BLaER1 (cell line): Measurements from ENCODE around the gene PSMA5.
A peak's percentile ranks its signal among the peaks of the same experiment; 100 is the strongest.
"Not testable (repeated sequence)": the region's sequence is repeated elsewhere in the genome, so short reads cannot be mapped to it uniquely, and the experiment has no call there.

Experiments used
- H3K27ac ChIP-seq: shearing (Covaris generic); formaldehyde crosslinking; 2 replicates; pipeline ENCODE4 v1.8.1; 2022
- H3K27me3 ChIP-seq: shearing (Covaris generic); formaldehyde crosslinking; 2 replicates; pipeline ENCODE4 v1.8.1; 2022
- H3K36me3 ChIP-seq: shearing (Covaris generic); formaldehyde crosslinking; 2 replicates; pipeline ENCODE4 v1.8.1; 2022
- H3K4me1 ChIP-seq: shearing (Covaris generic); formaldehyde crosslinking; 2 replicates; pipeline ENCODE4 v1.8.1; 2022
- H3K4me2 ChIP-seq: shearing (Covaris generic); formaldehyde crosslinking; 2 replicates; pipeline ENCODE4 v1.8.1; 2022
- H3K4me3 ChIP-seq: shearing (Covaris generic); formaldehyde crosslinking; 2 replicates; pipeline ENCODE4 v1.8.1; 2022
- H3K9ac ChIP-seq: shearing (Covaris generic); formaldehyde crosslinking; 2 replicates; pipeline ENCODE4 v1.8.1; 2022
- H3K9me3 ChIP-seq: shearing (Covaris generic); formaldehyde crosslinking; 2 replicates; pipeline ENCODE4 v1.8.1; 2022
- H4K20me1 ChIP-seq: shearing (Covaris generic); formaldehyde crosslinking; 2 replicates; pipeline ENCODE4 v1.8.1; 2022
- Cebpa-rat ChIP-seq: shearing (Covaris generic); IDR thresholded peaks from 2 replicates; pipeline ENCODE4 v1.8.1; 2022

The PSMA5 gene

DNA sequence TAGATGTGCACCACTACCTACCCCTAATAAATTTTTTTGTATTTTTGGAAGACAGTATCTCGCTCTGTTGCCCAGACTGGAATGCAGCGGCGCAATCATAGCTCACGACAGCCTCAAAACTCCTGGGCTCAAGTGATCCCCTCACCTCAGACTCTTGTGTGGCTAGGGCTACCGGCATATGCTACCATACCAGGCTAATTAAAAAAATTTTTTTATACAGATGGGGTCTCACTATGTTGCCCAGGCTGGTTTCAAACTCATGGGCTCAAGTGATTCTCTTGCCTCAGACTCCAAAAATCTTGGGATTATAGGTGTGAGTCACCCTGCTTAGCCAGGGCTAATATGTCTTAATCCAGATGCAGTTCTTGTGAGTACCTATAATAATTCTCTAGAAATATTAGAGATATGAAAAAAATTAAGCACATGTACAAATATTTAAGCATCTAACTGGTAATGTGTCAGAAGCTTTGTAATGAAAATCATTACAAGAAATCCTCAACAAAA is 38.0 kb downstream of the PSMA5 start:
- TF ChIP-seq Cebpa-rat = no peak
- Histone ChIP-seq H3K9me3 (no peaks in the 10 kb centered on the region), H4K20me1 (no peaks in the 10 kb centered on the region), H3K4me2 (no peak overlapping the region), H3K4me1 (peaks cover 46% of the 10 kb centered on the region), H3K9ac (no peak overlapping the region), H3K36me3 (no peaks in the 10 kb centered on the region), H3K27me3 (no peaks in the 10 kb centered on the region), H3K4me3 (no peak overlapping the region), H3K27ac (no peak overlapping the region)

DNA sequence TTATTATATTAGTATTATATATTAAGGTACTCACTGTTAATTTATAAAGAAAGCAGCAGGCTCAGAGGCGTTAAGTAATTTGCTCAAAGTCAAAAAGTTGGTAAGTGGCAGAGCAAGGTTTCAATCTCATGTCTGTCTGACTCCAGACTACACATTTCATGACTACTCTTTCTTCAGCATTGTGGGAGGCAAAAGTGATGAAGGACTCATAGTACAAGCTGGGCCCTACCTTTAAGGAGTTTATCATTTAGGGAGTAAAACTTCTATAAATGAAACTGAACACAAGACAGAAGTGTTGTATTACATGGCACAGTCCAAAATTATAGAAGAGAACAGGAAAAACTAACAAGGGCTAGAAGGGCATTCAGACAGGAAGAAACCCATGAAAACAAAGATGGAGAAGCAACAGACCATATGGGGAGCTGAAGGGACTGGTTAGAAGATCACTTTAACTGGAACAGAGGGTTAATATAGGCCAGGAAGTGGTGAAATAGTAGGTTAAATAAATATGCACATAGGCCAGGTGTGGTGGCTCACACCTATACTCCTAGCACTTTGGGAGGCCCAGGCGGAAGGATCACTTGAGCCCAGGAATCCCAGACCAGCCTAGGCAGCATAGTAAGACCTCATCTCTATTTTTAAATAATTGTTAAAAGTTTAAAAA is 40.1 kb downstream of the PSMA5 start:
- no peaks in the 10 kb centered on the region for H4K20me1 ChIP-seq
- H3K9me3 ChIP-seq = no peaks in the 10 kb centered on the region
- no peaks in the 10 kb centered on the region for H3K36me3 ChIP-seq
- no peak for TF ChIP-seq Cebpa-rat
- no peak overlapping the region for H3K27ac ChIP-seq
- H3K4me1 ChIP-seq = peaks cover 33% of the 10 kb centered on the region
- no peak overlapping the region for H3K9ac ChIP-seq
- no peaks in the 10 kb centered on the region for H3K27me3 ChIP-seq
- H3K4me3 ChIP-seq = no peak overlapping the region
- peak overlapping the region; percentile 52 for H3K4me2 ChIP-seq

- Histone ChIP-seq H3K4me1 (peaks cover 26% of the 10 kb centered on the region), H3K27me3 (no peaks in the 10 kb centered on the region), H3K9me3 (no peaks in the 10 kb centered on the region), H3K4me3 (no peak overlapping the region), H3K27ac (no peak overlapping the region), H4K20me1 (no peaks in the 10 kb centered on the region), H3K9ac (no peak overlapping the region), H3K4me2 (peak overlapping the region; percentile 52), H3K36me3 (no peaks in the 10 kb centered on the region)
- no peak for TF ChIP-seq Cebpa-rat
Measured at GRCh38 chr1:109385417-109385816, 40.8 kb downstream of the PSMA5 start.

DNA sequence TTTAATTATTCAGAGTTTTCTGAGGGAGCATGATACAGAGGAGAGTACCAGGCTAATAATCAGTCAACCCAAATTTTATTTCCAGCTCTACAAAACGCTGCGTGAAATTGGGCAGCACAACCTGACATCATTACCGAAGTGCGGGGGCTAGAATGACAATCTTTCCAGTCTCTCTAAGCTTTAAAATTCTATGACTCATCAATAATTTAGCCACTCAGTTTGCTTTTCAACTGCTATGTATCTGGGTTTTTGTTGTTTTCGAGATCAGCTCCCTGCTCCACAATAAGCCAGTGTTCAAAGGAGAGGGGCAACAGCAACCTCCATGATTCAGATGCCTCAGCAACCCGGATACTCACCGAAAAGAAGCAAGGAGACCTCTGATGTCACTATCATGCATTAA is 42.4 kb downstream of the PSMA5 start:
- Histone ChIP-seq H3K9me3 (no peaks in the 10 kb centered on the region), H3K27me3 (no peaks in the 10 kb centered on the region), H3K27ac (no peak overlapping the region), H3K4me2 (no peak overlapping the region), H3K9ac (no peak overlapping the region), H3K4me1 (peaks cover 26% of the 10 kb centered on the region), H3K36me3 (no peaks in the 10 kb centered on the region), H3K4me3 (no peak overlapping the region), H4K20me1 (no peaks in the 10 kb centered on the region)
- no peak for TF ChIP-seq Cebpa-rat

- Histone ChIP-seq H4K20me1 (no peaks in the 10 kb centered on the region), H3K27me3 (no peaks in the 10 kb centered on the region), H3K4me2 (no peak overlapping the region), H3K9me3 (no peaks in the 10 kb centered on the region), H3K4me1 (peaks cover 26% of the 10 kb centered on the region), H3K9ac (no peak overlapping the region), H3K36me3 (no peaks in the 10 kb centered on the region), H3K4me3 (no peak overlapping the region), H3K27ac (no peak overlapping the region)
- no peak for TF ChIP-seq Cebpa-rat
Measured at GRCh38 chr1:109383087-109383779, 43.0 kb downstream of the PSMA5 start.

GRCh38 chr1:109381573-109381972 is 44.7 kb downstream of the PSMA5 start:
- no peak overlapping the region for H3K4me3 ChIP-seq
- H3K9me3 ChIP-seq = no peaks in the 10 kb centered on the region
- no peak for TF ChIP-seq Cebpa-rat
- no peaks in the 10 kb centered on the region for H4K20me1 ChIP-seq
- H3K4me2 ChIP-seq = no peak overlapping the region
- H3K9ac ChIP-seq = no peak overlapping the region
- peaks cover 26% of the 10 kb centered on the region for H3K4me1 ChIP-seq
- no peaks in the 10 kb centered on the region for H3K27me3 ChIP-seq
- H3K27ac ChIP-seq = no peak overlapping the region
- no peaks in the 10 kb centered on the region for H3K36me3 ChIP-seq

DNA sequence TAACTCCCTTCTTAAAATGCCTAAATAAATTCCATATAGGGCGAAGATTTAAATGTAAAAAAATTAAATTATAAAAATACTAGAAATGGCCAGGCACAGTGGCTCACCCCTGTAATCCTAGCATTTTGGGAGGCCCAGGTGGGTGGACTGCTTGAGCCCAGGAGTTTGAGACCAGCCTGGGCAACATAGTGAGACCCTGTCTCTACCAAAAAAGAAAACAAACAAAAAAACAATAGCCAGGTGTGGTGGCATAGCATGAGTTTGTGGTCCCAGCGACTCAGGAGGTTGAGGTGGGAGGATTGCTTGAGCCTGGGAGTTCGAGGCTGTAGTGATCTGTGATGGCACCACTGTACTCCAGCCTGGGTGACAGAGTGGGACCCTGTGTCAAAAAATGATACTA is 46.3 kb downstream of the PSMA5 start:
- H3K4me2 ChIP-seq = no peak overlapping the region
- H3K4me1 ChIP-seq = peaks cover 9% of the 10 kb centered on the region
- H3K4me3 ChIP-seq = no peak overlapping the region
- no peaks in the 10 kb centered on the region for H3K27me3 ChIP-seq
- no peak for TF ChIP-seq Cebpa-rat
- peaks cover 3% of the 10 kb centered on the region; the same call in 1 of the 2 replicates for H3K9me3 ChIP-seq
- H3K27ac ChIP-seq = no peak overlapping the region
- no peaks in the 10 kb centered on the region for H3K36me3 ChIP-seq
- no peak overlapping the region for H3K9ac ChIP-seq
- H4K20me1 ChIP-seq = no peaks in the 10 kb centered on the region

- H3K36me3 ChIP-seq = no peaks in the 10 kb centered on the region
- H3K9ac ChIP-seq = no peak overlapping the region
- H3K4me2 ChIP-seq = no peak overlapping the region
- H3K9me3 ChIP-seq = peaks cover 6% of the 10 kb centered on the region; the same call in 1 of the 2 replicates
- 0 out of 2 replicates have a peak, but pooled peaks cover 6% of the 10 kb centered on the region for H3K4me1 ChIP-seq
- TF ChIP-seq Cebpa-rat = no peak
- no peaks in the 10 kb centered on the region for H4K20me1 ChIP-seq
- H3K4me3 ChIP-seq = no peak overlapping the region
- H3K27ac ChIP-seq = no peak overlapping the region
- H3K27me3 ChIP-seq = no peaks in the 10 kb centered on the region
Measured at GRCh38 chr1:109379422-109379821, 46.8 kb downstream of the PSMA5 start.

GRCh38 chr1:109377698-109378097 is 48.5 kb downstream of the PSMA5 start:
- Histone ChIP-seq H3K4me3 (no peak overlapping the region), H3K36me3 (no peaks in the 10 kb centered on the region), H3K4me1 (peaks cover 18% of the 10 kb centered on the region), H4K20me1 (no peaks in the 10 kb centered on the region), H3K27me3 (no peaks in the 10 kb centered on the region), H3K9ac (no peak overlapping the region), H3K4me2 (no peak overlapping the region), H3K27ac (no peak overlapping the region), H3K9me3 (peaks cover 7% of the 10 kb centered on the region; the same call in 1 of the 2 replicates)
- TF ChIP-seq Cebpa-rat = no peak

- H3K27ac ChIP-seq, H3K9ac ChIP-seq, H3K9me3 ChIP-seq, H3K36me3 ChIP-seq, H3K27me3 ChIP-seq, H3K4me3 ChIP-seq, H4K20me1 ChIP-seq: not testable (repeated sequence)
- peaks cover 44% of the 10 kb centered on the region for H3K4me1 ChIP-seq
- 0 out of 2 replicates have a peak overlapping the region, but pooled peaks have one; percentile 34 for H3K4me2 ChIP-seq
Measured at GRCh38 chr1:109373696-109374095, 52.6 kb downstream of the PSMA5 start.
